PC-9 (cell line): ENCODE results near the gene DCD. TPM values are rescaled to one million over a fixed set of nuclear protein-coding genes. Genes with fewer than 3 reads are reported as not detected.

Experiments used
- BruUV-seq: library from RNA; stranded (reverse); fragments of 400-500 nt; replicated peaks from 2 replicates; lab custom pipeline; 2021; lab: Mats Ljungman, UMichigan
- CTCF ChIA-PET: fragments of 300-600 bp; sonication (Branson Sonifier 250); formaldehyde crosslinking; loops from one replicate; lab custom pipeline; 2022; ENCODE audit warnings: antibody characterized with exemption; lab: Charles Lee
- POLR2A ChIA-PET: fragments of 300-600 bp; sonication (Branson Sonifier 250); formaldehyde crosslinking; loops from one replicate; lab custom pipeline; 2022; ENCODE audit warnings: antibody characterized with exemption; ENCODE audit not compliant: unreplicated experiment; lab: Charles Lee
- DNase-seq, 2 experiments: peaks; one replicate each; pipeline versions ENCODE4 v3.0.0 to v3.0.0-alpha.2; 2015 to 2022; ENCODE audit warnings: mixed read lengths in 1 of 2
- H2AFZ ChIP-seq: fragments of 200-600 bp; sonication (generic); 2 replicates; pipeline ENCODE4 v1.8.1; 2017; ENCODE audit warnings: antibody characterized with exemption
- H3F3A ChIP-seq: fragments of 200-600 bp; sonication (generic); 2 replicates; pipeline ENCODE4 v1.8.1; 2017; ENCODE audit warnings: antibody characterized with exemption, mild to moderate bottlenecking, low read depth; ENCODE audit not compliant: insufficient read depth
- H3K27ac ChIP-seq: fragments of 200-600 bp; sonication (generic); 2 replicates; pipeline ENCODE4 v1.6.1; 2016; ENCODE audit warnings: mixed run types
- H3K27me3 ChIP-seq: fragments of 200-600 bp; sonication (generic); 2 replicates; pipeline ENCODE4 v1.6.1; 2016; ENCODE audit warnings: low read depth, mixed run types; ENCODE audit not compliant: insufficient read depth
- H3K36me3 ChIP-seq: fragments of 200-600 bp; sonication (generic); 2 replicates; pipeline ENCODE4 v1.6.1; 2016; ENCODE audit warnings: low read depth, mixed run types
- H3K4me1 ChIP-seq: fragments of 200-600 bp; sonication (generic); replicated peaks from 2 replicates; pipeline ENCODE4 v1.6.1; 2016; ENCODE audit warnings: mixed run types; ENCODE audit not compliant: insufficient read depth
- H3K4me2 ChIP-seq: fragments of 200-600 bp; sonication (generic); 2 replicates; pipeline ENCODE4 v1.6.1; 2017; ENCODE audit warnings: mixed run types
- H3K4me3 ChIP-seq: fragments of 200-600 bp; sonication (generic); 2 replicates; pipeline ENCODE4 v1.6.1; 2016; ENCODE audit warnings: mixed run types
- H3K79me2 ChIP-seq: fragments of 200-600 bp; sonication (generic); 2 replicates; pipeline ENCODE4 v1.6.1; 2017; ENCODE audit warnings: low read depth, mixed run types
- H3K9me2 ChIP-seq: fragments of 200-600 bp; sonication (generic); 2 replicates; pipeline ENCODE4 v1.8.1; 2017; ENCODE audit warnings: mild to moderate bottlenecking; ENCODE audit not compliant: insufficient read depth
- H3K9me3 ChIP-seq: fragments of 200-600 bp; sonication (generic); 2 replicates; pipeline ENCODE4 v1.8.1; 2016; ENCODE audit warnings: low read depth; ENCODE audit not compliant: insufficient read depth
- H4K20me1 ChIP-seq: fragments of 200-600 bp; sonication (generic); 2 replicates; pipeline ENCODE4 v1.8.1; 2017; ENCODE audit not compliant: insufficient read depth
- EZH2 ChIP-seq: fragments of 200-600 bp; sonication (generic); IDR thresholded peaks from 2 replicates; pipeline ENCODE4 v1.8.0; 2017; ENCODE audit warnings: antibody characterized with exemption, low read depth
- intact Hi-C: fragments of 100-400 bp; cut with micrococcal nuclease; formaldehyde crosslinking; loops from one replicate; pipeline ENCODE4 v1.10.0; 2022; ENCODE audit not compliant: unreplicated experiment
- total RNA-seq: library from RNA; stranded (reverse); gene quantifications from 2 replicates; pipeline ENCODE4 v1.2.3, GENCODE V29; 2021
- TF ChIP-seq, protein P1 (sequence below): fragments of 200-600 bp; sonication (generic); conservative IDR thresholded peaks from 2 replicates; pipeline ENCODE4 v1.6.1; 2017; ENCODE audit warnings: mixed run types, antibody characterized with exemption, mild to moderate bottlenecking, moderate library complexity

The DCD gene
- total RNA-seq, 1 experiment from 2014 or later: not detected

DNA sequence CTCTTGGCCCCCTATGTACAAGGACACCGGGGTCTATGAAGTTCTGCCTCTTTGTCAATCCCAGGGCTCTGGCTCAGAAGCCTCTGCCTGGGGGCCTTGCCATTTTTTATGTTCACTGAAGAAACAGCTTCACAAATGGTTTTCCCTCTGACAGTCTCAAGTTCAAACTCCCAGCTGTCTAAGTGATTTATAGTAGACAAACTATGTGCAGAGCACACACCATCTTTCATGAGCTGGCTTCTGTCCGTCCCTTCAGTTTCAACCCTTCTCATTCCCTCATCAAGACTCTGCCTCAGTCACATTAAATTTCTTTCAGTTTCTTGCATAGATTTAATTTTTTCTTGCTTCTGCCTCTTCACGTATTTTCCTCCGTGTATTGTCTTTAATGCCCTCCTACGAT is 2.7 kb upstream of the DCD start:
- no peak for TF ChIP-seq EZH2
- TF ChIP-seq, protein P1, sequence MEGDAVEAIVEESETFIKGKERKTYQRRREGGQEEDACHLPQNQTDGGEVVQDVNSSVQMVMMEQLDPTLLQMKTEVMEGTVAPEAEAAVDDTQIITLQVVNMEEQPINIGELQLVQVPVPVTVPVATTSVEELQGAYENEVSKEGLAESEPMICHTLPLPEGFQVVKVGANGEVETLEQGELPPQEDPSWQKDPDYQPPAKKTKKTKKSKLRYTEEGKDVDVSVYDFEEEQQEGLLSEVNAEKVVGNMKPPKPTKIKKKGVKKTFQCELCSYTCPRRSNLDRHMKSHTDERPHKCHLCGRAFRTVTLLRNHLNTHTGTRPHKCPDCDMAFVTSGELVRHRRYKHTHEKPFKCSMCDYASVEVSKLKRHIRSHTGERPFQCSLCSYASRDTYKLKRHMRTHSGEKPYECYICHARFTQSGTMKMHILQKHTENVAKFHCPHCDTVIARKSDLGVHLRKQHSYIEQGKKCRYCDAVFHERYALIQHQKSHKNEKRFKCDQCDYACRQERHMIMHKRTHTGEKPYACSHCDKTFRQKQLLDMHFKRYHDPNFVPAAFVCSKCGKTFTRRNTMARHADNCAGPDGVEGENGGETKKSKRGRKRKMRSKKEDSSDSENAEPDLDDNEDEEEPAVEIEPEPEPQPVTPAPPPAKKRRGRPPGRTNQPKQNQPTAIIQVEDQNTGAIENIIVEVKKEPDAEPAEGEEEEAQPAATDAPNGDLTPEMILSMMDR: no peak
- Histone ChIP-seq H2AFZ (no peak overlapping the region), H3K27me3 (peaks cover 60% of the 10 kb centered on the region), H3K27ac (no peak overlapping the region), H3K4me3 (no peak overlapping the region), H3K79me2 (no peaks in the 10 kb centered on the region), H4K20me1 (no peaks in the 10 kb centered on the region), H3K4me2 (no peak overlapping the region), H3K4me1 (no peaks in the 10 kb centered on the region), H3F3A (no peaks in the 10 kb centered on the region), H3K9me3 (no peaks in the 10 kb centered on the region), H3K36me3 (no peaks in the 10 kb centered on the region), H3K9me2 (no peaks in the 10 kb centered on the region)
- intact Hi-C loops: no loop called here
- CTCF ChIA-PET: no interaction called here
- POLR2A ChIA-PET: no interaction called here
- BruUV-seq: no TSS peak
- DNase-seq: no peak

DNA sequence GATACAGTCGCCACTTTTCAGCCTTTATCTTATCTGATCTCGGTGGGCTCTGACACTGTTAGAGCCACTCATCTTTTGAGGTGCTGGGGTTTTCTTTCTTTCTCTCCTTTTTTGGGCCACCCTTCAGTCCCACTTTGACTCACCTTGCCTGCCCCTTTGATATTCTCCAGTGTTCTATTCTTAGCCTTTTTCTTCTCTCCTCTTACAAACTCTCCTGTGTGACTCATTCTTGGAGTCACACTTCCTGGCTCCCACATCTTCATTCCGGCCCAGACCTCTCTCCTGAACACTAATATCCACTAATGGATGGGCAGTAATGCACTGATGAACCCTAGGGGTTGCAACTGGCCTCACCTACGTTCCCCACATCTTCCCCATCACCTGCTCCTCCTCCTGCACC is 2.2 kb upstream of the DCD start:
- no peaks in the 10 kb centered on the region for H3K79me2 ChIP-seq
- no peak overlapping the region for H3K4me2 ChIP-seq
- no peak overlapping the region for H3K4me3 ChIP-seq
- no peaks in the 10 kb centered on the region for H4K20me1 ChIP-seq
- H3K27ac ChIP-seq: no peak overlapping the region
- TF ChIP-seq, protein P1: no peak
- no peak for TF ChIP-seq EZH2
- H3K9me3 ChIP-seq: no peaks in the 10 kb centered on the region
- no peak for DNase-seq
- intact Hi-C loops: no loop called here
- no peaks in the 10 kb centered on the region for H3K4me1 ChIP-seq
- ChIA-PET POLR2A (no interaction called here), CTCF (no interaction called here)
- H3K27me3 ChIP-seq: peaks cover 65% of the 10 kb centered on the region
- no peaks in the 10 kb centered on the region for H3F3A ChIP-seq
- H2AFZ ChIP-seq: no peak overlapping the region
- no peaks in the 10 kb centered on the region for H3K36me3 ChIP-seq
- no TSS peak for BruUV-seq
- H3K9me2 ChIP-seq: no peaks in the 10 kb centered on the region

DNA sequence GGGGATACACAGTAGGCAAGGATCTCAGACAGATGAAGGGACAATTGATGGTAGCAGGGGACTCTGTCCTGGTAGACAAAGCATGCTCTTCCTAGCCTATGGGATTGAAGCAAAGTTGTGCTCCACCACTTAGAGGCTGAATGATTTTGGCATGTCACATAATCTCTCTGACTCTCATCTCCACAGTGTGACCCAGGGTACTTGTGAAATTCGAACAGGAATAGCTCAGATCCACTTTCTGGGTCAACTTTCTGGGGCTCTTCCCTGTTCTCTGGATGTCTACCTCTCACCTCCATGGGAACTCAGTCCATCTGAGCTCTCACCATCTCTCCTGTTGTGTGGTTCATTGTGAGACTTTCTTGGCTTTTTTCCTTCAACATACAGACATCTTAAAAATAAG is 1.7 kb upstream of the DCD start:
- Histone ChIP-seq H3K9me2 (no peaks in the 10 kb centered on the region), H3K4me1 (no peaks in the 10 kb centered on the region), H4K20me1 (no peaks in the 10 kb centered on the region), H3K9me3 (no peaks in the 10 kb centered on the region), H3K27me3 (peaks cover 67% of the 10 kb centered on the region), H3F3A (no peaks in the 10 kb centered on the region), H3K4me3 (no peak overlapping the region), H2AFZ (no peak overlapping the region), H3K36me3 (no peaks in the 10 kb centered on the region), H3K79me2 (no peaks in the 10 kb centered on the region), H3K27ac (no peak overlapping the region), H3K4me2 (no peak overlapping the region)
- intact Hi-C loops: no loop called here
- ChIA-PET POLR2A (no interaction called here), CTCF (interaction anchor here (0.6 kb wide), 1 partner anchor 524 kb away, joined by 4 read pairs; no protein-coding TSS in a partner anchor)
- DNase-seq: no peak
- no TSS peak for BruUV-seq
- TF ChIP-seq, protein P1: no peak
- TF ChIP-seq EZH2: no peak
